Measurements from ENCODE around the gene TGFB1I1. TPM values are rescaled to one million over a fixed set of nuclear protein-coding genes. Genes with fewer than 3 reads are reported as not detected.
"Not testable (repeated sequence)": the region's sequence is repeated elsewhere in the genome, so short reads cannot be mapped to it uniquely, and the experiment has no call there.

Gene TGFB1I1
- polyA plus RNA-seq, 2 of the 4 experiments (the other 2 are of a cell fraction) = 8.3 to 75.1 TPM

- TF ChIP-seq TP53 (CRISPR knock-in tag; IDR thresholded peaks at IDR 0.05) = no peak
These were observed 9.0 kb downstream of the TGFB1I1 start (continued) for GRCh38 chr16:31480851-31481536.

GRCh38 chr16:31483081-31483480 lies 11.1 kb downstream of the TGFB1I1 start, which contains the start of gene SLC5A2:
Gene SLC5A2 (plus strand): TSS chr16:31483123. CDS start chr16:31483137, 14 bp downstream.
- ATAC-seq = no peak
- WGBS (ENCODE audit: missing lambda C conversion rate) = 88% methylated on average over 4 of the region's 4 CpGs
- no peak for DNase-seq (ENCODE audit: low read depth in 1 of 2, low spot score in 1 of 2)
- FAIRE-seq = no peak
- POLR2A ChIA-PET = interaction anchor here (2.4 kb wide), 1 partner anchor 23 kb away, joined by 9 read pairs; the partner anchor contains the start of gene ARMC5
- Histone ChIP-seq H3K27ac (no peak within 1 kb of the TSS), H3K9me3 (no peaks in the 10 kb centered on the region), H3K4me3 (no peak within 1 kb of the TSS), H3K4me2 (no peak within 1 kb of the TSS), H3K4me1 (peaks cover 15% of the 10 kb centered on the region; the same call in 2 of the 3 replicates)
- CTCF ChIA-PET = interaction anchor here (0.6 kb wide), 1 partner anchor 23 kb away, joined by 3 read pairs; no protein-coding TSS in a partner anchor
- TF ChIP-seq RNF2 (IDR thresholded peaks at IDR 0.05; ENCODE audit: borderline replicate concordance, low read depth) (no peak), HMGXB4 (CRISPR knock-in tag; IDR thresholded peaks at IDR 0.05; ENCODE audit: borderline replicate concordance) (no peak), NR3C1 (IDR thresholded peaks at IDR 0.05) (no peak), EP300 (IDR thresholded peaks at IDR 0.05) (no peak), ZNF302 (CRISPR knock-in tag; IDR thresholded peaks at IDR 0.05) (no peak), ZSCAN20 (CRISPR knock-in tag; IDR thresholded peaks at IDR 0.05) (no peak), NPAS2 (CRISPR knock-in tag; IDR thresholded peaks at IDR 0.05; ENCODE audit: borderline replicate concordance) (no peak), ESRRA (IDR thresholded peaks at IDR 0.05; ENCODE audit: borderline replicate concordance, low read length) (no peak), FOSL2 (IDR thresholded peaks at IDR 0.05) (no peak), FOSL2 (CRISPR knock-in tag; IDR thresholded peaks at IDR 0.05) (no peak), JUN (IDR thresholded peaks at IDR 0.05) (no peak), KDM1A (IDR thresholded peaks at IDR 0.05; ENCODE audit: low read depth) (no peak), MAZ (IDR thresholded peaks at IDR 0.05; ENCODE audit: borderline replicate concordance, low read depth, low read length) (no peak), TP53 (CRISPR knock-in tag; IDR thresholded peaks at IDR 0.05) (no peak), CEBPB (IDR thresholded peaks at IDR 0.05) (no peak), CBX8 (IDR thresholded peaks at IDR 0.05) (no peak)

GRCh38 chr16:31484048-31484447 lies 12.1 kb downstream of the TGFB1I1 start:
- POLR2A ChIA-PET = not testable (repeated sequence)

GRCh38 chr16:31484491-31485171 lies 12.7 kb downstream of the TGFB1I1 start:
- ChIA-PET POLR2A (interaction anchor here (0.5 kb wide), 1 partner anchor 63 kb away, joined by 3 read pairs; no protein-coding TSS in a partner anchor), CTCF (no interaction called here)
- 45% methylated on average over 12 of the region's 14 CpGs for WGBS (ENCODE audit: missing lambda C conversion rate)
- Histone ChIP-seq H3K4me2 (peak overlapping the region; percentile 8; the same call in 2 of the 3 replicates), H3K4me3 (no peak overlapping the region), H3K9me3 (no peaks in the 10 kb centered on the region), H3K4me1 (peaks cover 17% of the 10 kb centered on the region; the same call in 2 of the 3 replicates), H3K27ac (peak overlapping the region in 1 of 2 experiments; percentile 40; a peak in 2 of 6 replicates)
- FAIRE-seq = no peak
- peak; percentile 27 to 28; a peak in 3 of 6 replicates for ATAC-seq
- peak in 1 of 2 experiments; percentile 51 for DNase-seq (ENCODE audit: low read depth in 1 of 2, low spot score in 1 of 2)
- TF ChIP-seq EHF (CRISPR knock-in tag; IDR thresholded peaks at IDR 0.05) (no peak), MAX (IDR thresholded peaks at IDR 0.05) (peak; percentile 20; the same call in 1 of the 2 replicates)

More at GRCh38 chr16:31484048-31484447, 12.1 kb downstream of the TGFB1I1 start:
- H3K4me3 ChIP-seq; DNase-seq (ENCODE audit: low read depth in 1 of 2, low spot score in 1 of 2); ATAC-seq; FAIRE-seq; H3K27ac ChIP-seq; H3K9me3 ChIP-seq; CTCF ChIA-PET: not testable (repeated sequence)
- H3K4me1 ChIP-seq = peaks cover 17% of the 10 kb centered on the region; the same call in 2 of the 3 replicates
- WGBS (ENCODE audit: missing lambda C conversion rate) = 87% methylated on average over 4 of the region's 4 CpGs
- H3K4me2 ChIP-seq = peak overlapping the region; percentile 8; the same call in 1 of the 3 replicates

Measured in A549 (cell line).